Neural crest cell (in vitro differentiated cells): ENCODE results near the gene KREMEN2. TPM values are rescaled to one million over a fixed set of nuclear protein-coding genes. Genes with fewer than 3 reads are reported as not detected.
"Not testable (repeated sequence)": the region's sequence is repeated elsewhere in the genome, so short reads cannot be mapped to it uniquely, and the experiment has no call there.

ENCODE experiments used
- DNase-seq: peaks from one replicate; pipeline ENCODE4 v3.0.0; 2021; ENCODE audit warnings: low read depth, mixed read lengths, low spot score
- H3K27ac Mint-ChIP-seq: one replicate; pipeline ENCODE4 v1.8.0; 2021; ENCODE audit warnings: mild to moderate bottlenecking, mixed read lengths; ENCODE audit not compliant: unreplicated experiment
- H3K27me3 Mint-ChIP-seq: 2 replicates; pipeline ENCODE4 v1.8.0; 2021; ENCODE audit warnings: low read depth, mild to moderate bottlenecking, mixed read lengths
- H3K36me3 Mint-ChIP-seq: 2 replicates; pipeline ENCODE4 v1.8.0; 2021; ENCODE audit warnings: low read depth, mild to moderate bottlenecking, mixed read lengths
- H3K4me1 Mint-ChIP-seq: 2 replicates; pipeline ENCODE4 v1.8.0; 2021; ENCODE audit warnings: mixed read lengths
- H3K4me3 Mint-ChIP-seq: one replicate; pipeline ENCODE4 v1.8.0; 2021; ENCODE audit warnings: mild to moderate bottlenecking, mixed read lengths
- H3K9me3 Mint-ChIP-seq: 2 replicates; pipeline ENCODE4 v1.8.0; 2021; ENCODE audit warnings: mixed read lengths
- CTCF ChIP-seq: fragments of 200-600 bp; sonication (generic); conservative IDR thresholded peaks from 2 replicates; pipeline ENCODE4 v1.5.0; 2021; ENCODE audit warnings: antibody characterized with exemption, mild to moderate bottlenecking
- total RNA-seq: library from RNA; stranded (reverse); gene quantifications from 2 replicates; pipeline ENCODE4 v1.2.1, GENCODE V29; 2021

Gene KREMEN2
- total RNA-seq, 1 donor from 2014 or later = 1.0 TPM

DNA sequence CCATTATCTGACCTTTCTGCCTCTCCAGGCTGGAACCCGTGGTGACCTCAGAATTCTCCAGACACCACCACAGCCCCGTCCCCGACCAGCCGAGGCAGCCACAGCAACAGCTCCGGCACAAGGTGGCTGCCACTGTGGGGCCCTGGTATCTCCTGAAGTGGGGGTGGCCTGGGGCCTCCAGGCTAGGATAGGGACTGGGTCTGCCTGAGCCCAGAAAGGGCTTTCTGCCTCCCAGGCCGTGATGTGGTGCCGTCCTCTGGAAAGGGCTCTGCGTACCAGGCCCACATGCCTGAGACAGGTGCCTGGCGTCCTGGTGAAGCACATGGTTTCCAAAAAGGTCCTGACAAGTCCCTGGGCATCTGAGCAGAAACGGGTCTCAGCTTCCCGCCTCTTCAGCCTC, 35.3 kb upstream of the KREMEN2 start:
- no peak overlapping the region for H3K27ac Mint-ChIP-seq
- H3K4me1 Mint-ChIP-seq = peaks cover 9% of the 10 kb centered on the region
- H3K36me3 Mint-ChIP-seq = no peaks in the 10 kb centered on the region
- H3K9me3 Mint-ChIP-seq = no peaks in the 10 kb centered on the region
- no peaks in the 10 kb centered on the region for H3K27me3 Mint-ChIP-seq
- H3K4me3 Mint-ChIP-seq = no peak overlapping the region
- no peak for TF ChIP-seq CTCF
- no peak for DNase-seq

DNA sequence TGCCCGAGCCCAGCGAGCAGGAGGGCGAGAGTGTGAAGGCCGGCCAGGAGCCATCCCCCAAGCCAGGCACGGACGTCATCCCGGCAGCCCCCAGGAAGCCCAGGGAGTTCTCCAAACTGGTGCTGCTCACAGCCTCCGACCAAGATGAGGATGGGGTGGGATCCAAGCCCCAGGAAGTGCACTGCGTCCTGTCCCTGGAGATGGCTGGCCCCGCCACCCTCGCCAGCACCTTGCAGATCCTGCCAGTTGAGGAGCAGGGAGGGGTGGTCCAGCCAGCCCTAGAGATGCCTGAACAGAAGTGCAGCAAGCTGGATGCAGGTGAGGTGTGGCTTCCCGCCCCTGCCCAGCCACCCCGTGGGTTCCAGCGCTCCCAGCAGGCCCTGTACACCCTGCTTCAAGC, 34.4 kb upstream of the KREMEN2 start:
- H3K9me3 Mint-ChIP-seq = no peaks in the 10 kb centered on the region
- no peak for DNase-seq
- H3K4me3 Mint-ChIP-seq = no peak overlapping the region
- H3K36me3 Mint-ChIP-seq = no peaks in the 10 kb centered on the region
- TF ChIP-seq CTCF = no peak
- H3K4me1 Mint-ChIP-seq = peaks cover 9% of the 10 kb centered on the region
- no peaks in the 10 kb centered on the region for H3K27me3 Mint-ChIP-seq
- H3K27ac Mint-ChIP-seq = no peak overlapping the region

GRCh38 chr16:2930236-2930635, 33.8 kb upstream of the KREMEN2 start:
- H3K4me3 Mint-ChIP-seq = no peak overlapping the region
- no peak for TF ChIP-seq CTCF
- no peak for DNase-seq
- no peaks in the 10 kb centered on the region for H3K9me3 Mint-ChIP-seq
- H3K27ac Mint-ChIP-seq = no peak overlapping the region
- H3K4me1 Mint-ChIP-seq = peaks cover 9% of the 10 kb centered on the region
- no peaks in the 10 kb centered on the region for H3K27me3 Mint-ChIP-seq
- no peaks in the 10 kb centered on the region for H3K36me3 Mint-ChIP-seq

DNA sequence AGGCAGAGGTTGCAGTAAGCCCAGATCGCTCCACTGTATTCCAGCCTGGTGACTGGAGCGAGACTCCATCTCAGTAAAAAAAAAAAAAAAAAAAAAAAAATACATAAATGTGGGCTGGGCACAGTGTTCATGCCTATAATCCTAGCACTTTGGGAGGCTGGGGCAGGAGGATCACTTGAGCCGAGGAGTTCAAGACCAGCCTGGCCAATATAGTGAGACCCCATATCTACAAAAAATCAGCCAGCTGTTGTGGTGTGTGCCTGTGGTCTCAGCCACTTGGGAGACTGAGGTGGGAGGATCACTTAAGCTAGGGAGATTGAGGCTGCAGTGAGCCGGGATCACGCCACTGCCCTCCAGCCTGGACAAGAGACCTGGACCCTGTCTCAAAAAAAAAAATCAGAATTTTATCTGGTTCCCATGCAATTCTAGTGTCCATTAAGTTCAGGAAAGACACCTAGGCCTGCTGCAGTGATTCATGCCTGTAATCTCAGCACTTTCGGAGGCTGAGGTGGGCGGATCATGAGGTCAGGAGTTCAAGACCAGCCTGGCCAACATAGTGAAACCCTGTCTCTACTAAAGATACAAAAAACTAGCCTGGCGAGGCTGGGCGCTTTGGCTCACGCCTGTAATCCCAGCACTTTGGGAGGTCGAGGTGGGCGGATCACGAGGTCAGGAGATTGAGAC, 32.7 kb upstream of the KREMEN2 start:
- not testable (repeated sequence) for H3K27me3 Mint-ChIP-seq, H3K4me1 Mint-ChIP-seq, H3K27ac Mint-ChIP-seq, H3K4me3 Mint-ChIP-seq, H3K9me3 Mint-ChIP-seq, DNase-seq, H3K36me3 Mint-ChIP-seq

DNA sequence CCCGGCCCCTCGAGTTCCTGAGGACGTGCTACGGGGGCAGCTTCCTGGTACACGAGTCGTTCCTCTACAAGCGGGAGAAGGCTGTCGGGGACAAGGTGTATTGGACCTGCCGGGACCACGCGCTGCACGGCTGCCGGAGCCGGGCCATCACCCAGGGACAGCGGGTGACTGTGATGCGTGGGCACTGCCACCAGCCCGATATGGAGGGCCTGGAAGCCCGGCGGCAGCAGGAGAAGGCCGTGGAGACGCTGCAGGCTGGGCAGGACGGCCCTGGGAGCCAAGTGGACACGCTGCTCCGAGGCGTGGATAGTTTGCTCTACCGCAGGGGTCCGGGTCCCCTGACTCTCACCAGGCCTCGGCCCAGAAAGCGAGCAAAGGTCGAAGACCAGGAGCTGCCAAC, 30.9 kb upstream of the KREMEN2 start:
- Mint-ChIP-seq H3K36me3 (no peaks in the 10 kb centered on the region), H3K9me3 (no peaks in the 10 kb centered on the region), H3K4me1 (no peaks in the 10 kb centered on the region), H3K4me3 (no peak overlapping the region), H3K27me3 (no peaks in the 10 kb centered on the region), H3K27ac (no peak overlapping the region)
- no peak for TF ChIP-seq CTCF
- DNase-seq = no peak

- Mint-ChIP-seq H3K4me1 (no peaks in the 10 kb centered on the region), H3K27ac (no peak overlapping the region), H3K4me3 (no peak overlapping the region), H3K36me3 (no peaks in the 10 kb centered on the region), H3K9me3 (no peaks in the 10 kb centered on the region), H3K27me3 (no peaks in the 10 kb centered on the region)
- DNase-seq = no peak
- TF ChIP-seq CTCF = no peak
Observed at GRCh38 chr16:2933701-2934100, 30.4 kb upstream of the KREMEN2 start.
